Hematopoietic multipotent progenitor cell (in vitro differentiated cells): ENCODE data around the gene VAV3. TPM values are rescaled to one million over a fixed set of nuclear protein-coding genes. Genes with fewer than 3 reads are reported as not detected.

ENCODE experiments used
- DNase-seq, 3 donors: peaks; one replicate each; pipeline ENCODE4 v3.0.0-alpha.2; 2011 to 2015; ENCODE audit warnings: low read depth in 2 of 3, low spot score in 2 of 3
- total RNA-seq: library from RNA; depleted of rRNA; stranded (reverse); fragments of >200 nt; gene quantifications from one replicate; pipeline ENCODE4 v1.2.3, GENCODE V29; 2012

VAV3 gene
- total RNA-seq, 1 donor: 30.7 TPM

GRCh38 chr1:107803579-107803978 is 161.4 kb downstream of the VAV3 start:
- DNase-seq: no peak

- DNase-seq: no peak
These were observed 162.3 kb downstream of the VAV3 start for GRCh38 chr1:107802654-107803053.

DNA sequence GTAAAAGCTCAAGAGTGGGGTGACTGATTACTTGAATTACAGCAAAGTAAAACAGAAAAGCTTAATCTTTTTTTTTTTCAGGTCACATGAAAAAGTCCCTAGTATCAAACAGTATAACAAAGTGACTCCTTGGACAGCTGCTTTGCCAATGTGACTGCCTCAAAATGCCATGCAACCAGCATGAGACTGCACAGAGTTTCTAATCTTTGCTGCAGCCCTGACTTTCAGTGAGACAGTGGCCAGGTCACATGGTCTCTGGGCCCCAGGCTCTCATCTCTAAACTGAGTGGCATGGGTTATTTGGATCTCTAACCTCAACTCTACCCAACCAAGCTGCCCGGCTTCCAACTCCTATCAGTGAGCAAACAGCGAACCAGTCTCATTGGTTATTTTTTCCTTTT is 169.0 kb downstream of the VAV3 start:
- DNase-seq: peak in 1 of 3 donors; percentile 43

DNA sequence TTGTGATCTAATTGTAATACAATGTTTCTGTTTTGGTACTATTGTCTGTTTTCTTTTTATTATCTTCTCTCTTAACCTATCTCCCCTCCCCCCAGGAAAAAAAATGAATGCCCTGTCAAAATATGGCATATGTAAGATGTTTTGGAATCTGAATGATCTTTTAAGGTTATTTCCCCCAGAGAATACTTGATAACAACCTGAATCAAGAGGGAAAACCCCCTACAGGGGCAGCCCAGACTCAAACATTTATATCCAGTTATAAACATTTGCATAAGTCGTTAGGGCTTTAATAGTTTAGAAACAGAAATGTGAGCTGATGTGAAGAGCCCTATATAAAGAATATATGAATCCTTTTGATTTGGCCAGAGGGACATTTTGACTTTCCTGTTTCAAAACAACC is 169.5 kb downstream of the VAV3 start:
- no peak for DNase-seq

GRCh38 chr1:107794571-107794970 is 170.4 kb downstream of the VAV3 start:
- DNase-seq: no peak

GRCh38 chr1:107793896-107794453 is 171.0 kb downstream of the VAV3 start:
- no peak for DNase-seq

DNA sequence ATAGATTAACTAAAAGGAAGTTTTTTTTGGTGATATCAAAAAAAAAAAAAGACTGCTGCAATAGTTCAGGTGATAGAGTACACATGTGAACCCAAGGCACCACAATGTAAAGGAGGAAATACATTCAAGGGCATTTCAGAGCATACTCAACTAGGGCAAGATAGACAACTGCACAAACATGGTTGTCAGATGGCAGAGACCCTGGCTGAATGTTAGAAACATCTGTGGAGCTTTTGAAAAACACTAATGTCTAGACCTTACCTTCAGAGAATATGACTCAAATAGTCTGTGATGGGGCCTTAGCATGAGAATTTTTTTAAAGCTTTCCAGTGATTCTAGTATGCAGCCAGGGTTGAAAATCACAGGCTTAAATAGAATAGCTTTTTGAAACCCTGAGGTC is 173.6 kb downstream of the VAV3 start:
- DNase-seq: no peak

GRCh38 chr1:107789817-107790524 is 175.0 kb downstream of the VAV3 start:
- DNase-seq: no peak

- no peak for DNase-seq
These were observed 176.5 kb downstream of the VAV3 start for GRCh38 chr1:107788206-107789202.

DNA sequence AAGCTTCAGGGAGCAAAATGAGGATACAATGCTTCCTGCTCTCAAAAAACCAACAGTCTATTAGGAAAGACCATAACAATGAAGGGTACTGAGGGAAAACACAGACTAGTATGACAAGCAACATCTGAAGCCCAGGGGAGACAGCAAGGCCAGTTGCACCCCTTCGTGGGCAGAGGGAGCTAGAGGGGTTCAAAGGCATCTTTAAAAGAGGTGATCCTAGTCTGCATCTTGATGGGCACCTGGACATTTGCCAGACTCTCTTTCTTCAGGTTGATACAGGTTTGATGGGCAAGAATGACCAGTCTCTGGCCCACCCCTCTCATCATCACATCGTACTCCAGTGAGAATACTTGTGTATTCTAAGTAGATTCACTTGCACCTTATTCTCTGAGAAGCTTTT is 177.7 kb downstream of the VAV3 start:
- peak in 2 of 3 donors; percentile 64 to 76 for DNase-seq

DNA sequence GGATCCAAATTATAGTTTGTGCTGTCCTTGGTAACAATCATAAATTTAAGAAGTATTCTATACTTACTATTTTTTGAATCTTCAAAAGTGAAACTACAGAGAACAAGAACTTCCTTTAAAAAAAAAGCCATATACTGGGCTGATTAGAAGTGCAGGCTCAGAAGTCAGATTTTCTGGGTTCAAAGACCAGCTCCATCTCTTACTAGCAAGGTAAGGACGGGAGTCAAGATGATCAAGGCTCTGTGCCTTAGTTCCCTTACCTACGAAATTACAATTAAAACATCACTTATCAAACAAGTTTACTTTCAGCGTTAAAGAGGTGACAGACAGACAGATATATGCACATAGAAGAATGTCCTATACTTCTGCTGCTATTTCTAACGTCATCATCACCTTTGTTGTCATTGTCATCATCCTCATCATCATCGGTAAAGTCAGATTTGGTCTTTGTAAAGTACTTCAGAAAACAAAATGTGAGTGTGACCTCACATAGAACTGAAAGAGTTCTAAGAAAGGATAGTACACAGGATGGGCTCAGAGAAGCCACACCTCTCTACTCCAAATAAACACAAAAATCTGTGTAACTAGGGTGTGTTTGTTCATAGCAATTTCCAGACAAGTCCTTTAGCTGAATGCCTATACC is 178.7 kb downstream of the VAV3 start:
- DNase-seq: peak in 2 of 3 donors; percentile 25 to 32

DNA sequence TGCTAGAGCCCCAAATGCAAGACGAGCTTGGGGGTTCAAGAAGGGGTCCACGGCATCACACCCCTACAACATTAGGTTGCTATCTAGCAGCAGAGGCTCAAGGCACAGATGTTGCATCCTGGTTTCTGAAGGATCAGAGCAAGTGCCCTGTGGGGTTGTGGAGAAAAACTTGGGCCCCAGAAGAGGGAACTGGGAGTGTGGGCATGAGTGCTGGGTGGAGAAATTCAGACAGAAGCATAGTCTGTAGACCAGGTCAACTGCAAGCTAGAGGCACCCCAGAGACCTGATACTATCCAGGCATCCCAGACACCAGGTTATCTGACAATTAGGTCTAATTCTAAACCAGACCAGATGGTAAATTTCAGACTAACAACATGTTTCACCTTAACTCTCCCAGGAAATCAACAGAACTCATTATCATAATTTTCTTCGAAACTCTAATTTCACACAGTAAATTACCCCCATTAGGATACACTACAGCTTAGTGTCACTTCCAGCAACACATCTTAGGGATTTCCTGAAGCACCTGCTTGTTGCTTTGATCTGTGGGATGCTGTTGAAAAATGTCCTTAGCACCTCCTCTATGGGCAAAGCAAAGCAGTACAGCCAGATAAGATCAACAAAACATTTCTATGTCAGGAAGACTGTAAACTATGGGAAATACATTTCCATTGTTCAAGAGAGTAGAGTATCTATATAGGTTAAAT is 179.3 kb downstream of the VAV3 start:
- peak in 1 of 3 donors; percentile 36 for DNase-seq

- DNase-seq: peak; percentile 45 to 89 (median 69)
These were observed 182.6 kb downstream of the VAV3 start for GRCh38 chr1:107782217-107782845.

DNA sequence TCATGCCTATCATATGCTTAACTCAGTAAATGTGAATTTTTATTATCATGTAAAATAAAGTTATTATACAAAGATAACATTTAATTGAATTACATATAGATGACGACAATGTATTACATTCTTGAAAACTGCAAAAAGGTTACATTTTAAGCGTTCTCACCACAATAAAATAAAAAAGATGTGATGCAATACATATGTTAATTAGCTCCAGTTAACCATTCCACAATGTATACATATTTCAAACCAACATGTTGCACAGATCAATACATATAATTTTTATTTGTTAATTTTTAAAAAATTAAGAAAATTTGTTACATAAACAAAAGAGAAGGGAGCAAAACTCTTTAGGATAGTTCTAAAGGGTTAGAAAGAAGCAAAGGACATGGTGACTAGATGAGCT is 183.7 kb downstream of the VAV3 start:
- DNase-seq: no peak

- DNase-seq: no peak
These were observed 187.3 kb downstream of the VAV3 start for GRCh38 chr1:107777664-107778047.

DNA sequence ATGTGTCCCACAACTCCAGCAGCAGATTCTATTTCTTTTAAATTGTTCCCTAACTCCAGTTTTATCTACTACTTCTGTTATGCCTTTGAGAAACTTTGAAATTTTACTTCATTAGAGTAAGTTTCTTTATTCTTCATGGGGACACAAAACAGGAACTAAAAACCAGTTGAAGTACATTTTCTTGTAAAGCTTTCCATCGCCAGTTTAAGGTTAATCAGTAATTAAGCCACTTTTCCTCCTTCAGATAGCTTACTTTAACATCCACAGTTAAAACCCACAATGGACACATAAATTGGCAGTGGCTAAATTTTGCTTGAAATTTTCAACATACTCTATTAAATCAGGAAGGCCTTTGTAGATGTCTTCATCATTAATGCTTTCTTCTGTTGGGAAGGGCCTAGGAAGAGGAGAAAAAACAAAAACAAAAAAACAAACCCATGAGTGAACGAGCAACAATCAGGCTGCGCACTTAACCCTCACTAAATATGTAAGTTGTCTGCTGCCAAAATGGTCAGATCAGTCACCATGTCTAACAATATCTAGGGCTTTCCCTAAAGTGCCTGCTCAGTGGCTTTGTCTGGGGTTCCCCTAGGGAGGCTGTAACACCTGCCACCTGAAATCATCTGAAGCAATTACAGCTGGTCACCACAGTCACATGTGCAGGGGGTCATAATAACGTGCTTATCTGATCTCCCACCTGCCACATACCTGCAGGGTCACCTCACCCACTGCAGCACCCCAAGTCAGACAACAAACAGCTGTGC is 187.9 kb downstream of the VAV3 start:
- no peak for DNase-seq

GRCh38 chr1:107771377-107771776 is 193.6 kb downstream of the VAV3 start:
- no peak for DNase-seq

- no peak for DNase-seq
These were observed 197.8 kb downstream of the VAV3 start for GRCh38 chr1:107767156-107767582.

DNA sequence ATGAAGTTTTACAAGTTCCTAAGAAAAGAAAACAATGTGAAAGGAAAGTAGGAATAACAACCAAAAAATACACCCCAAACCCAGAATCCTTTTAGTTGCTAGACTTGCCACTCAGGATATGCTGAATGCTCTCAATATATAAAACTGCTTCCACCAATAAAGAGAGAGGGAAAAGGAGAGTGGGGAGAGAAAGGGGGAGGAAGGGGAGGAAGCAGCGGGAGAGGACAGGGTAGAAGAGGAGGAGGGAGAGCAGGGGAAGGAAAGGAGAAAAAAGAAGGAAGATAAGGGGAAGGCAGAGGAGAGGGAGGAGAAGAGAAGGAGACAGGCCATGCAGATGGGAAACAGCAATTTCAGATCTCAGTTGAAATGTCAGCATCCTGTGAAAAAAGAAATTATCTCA is 198.4 kb downstream of the VAV3 start:
- DNase-seq: no peak
